GM21619 (cell line): Measurements from ENCODE around the gene ACVR1.

Source experiments
- ATAC-seq: cut with Tn5 transposase; IDR thresholded peaks from one replicate; pipeline ENCODE4 v1.9.1; 2021; ENCODE audit not compliant: unreplicated experiment

The ACVR1 gene

DNA sequence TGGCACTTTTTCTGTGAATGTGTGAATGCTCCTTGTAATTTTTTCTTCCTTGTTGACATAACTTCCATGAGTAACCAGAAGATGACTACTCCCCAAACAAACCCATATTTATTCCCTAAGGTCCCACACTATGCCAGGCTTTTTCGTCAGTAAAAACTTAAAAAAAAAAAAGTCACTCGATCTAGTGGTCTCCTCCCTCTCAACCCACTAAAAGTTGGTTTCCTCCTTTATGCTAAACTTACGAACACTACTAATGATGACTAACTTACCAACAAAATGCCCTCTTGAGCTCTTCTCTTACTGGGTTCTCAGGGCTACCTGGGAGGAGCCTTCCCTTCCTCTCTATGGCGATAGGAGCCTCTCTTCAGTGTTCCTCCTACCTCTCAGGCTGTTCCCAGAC lies 18.2 kb downstream of the ACVR1 start:
- no peak for ATAC-seq

DNA sequence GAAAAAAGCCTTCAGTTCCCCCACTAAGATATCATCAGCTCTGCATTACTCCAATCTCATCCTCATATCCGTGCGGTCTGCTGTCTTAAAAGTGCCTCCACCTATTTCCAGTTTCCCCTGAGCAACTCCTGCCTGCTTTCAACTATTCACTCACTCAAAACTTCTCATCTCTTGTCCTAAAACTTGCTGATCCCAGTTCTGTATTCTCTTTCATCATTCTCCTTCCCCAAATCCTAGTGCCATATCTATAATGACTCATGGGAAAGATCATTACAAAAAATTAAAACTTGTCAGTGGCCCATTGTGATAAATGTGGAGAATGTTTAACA lies 20.0 kb downstream of the ACVR1 start:
- ATAC-seq, result no peak

DNA sequence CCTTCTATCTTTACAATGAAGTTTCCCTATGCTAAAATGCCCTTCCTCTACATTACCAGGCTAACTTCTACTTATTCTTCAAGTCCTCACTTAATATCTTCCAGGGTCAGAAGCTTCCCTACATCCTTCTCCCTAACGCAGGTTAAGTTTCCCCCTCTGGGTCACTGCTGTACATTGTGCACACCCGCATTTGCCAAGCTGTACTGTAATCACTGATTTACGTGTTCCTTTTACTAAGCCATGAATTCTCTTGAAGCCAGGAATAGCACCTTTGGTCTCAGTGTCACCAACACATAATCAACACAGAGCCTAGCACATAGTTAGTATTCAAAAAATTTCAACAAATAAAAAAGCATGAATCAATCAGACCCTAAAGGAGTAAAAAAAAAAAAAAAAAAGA lies 22.3 kb downstream of the ACVR1 start:
- no peak for ATAC-seq

DNA sequence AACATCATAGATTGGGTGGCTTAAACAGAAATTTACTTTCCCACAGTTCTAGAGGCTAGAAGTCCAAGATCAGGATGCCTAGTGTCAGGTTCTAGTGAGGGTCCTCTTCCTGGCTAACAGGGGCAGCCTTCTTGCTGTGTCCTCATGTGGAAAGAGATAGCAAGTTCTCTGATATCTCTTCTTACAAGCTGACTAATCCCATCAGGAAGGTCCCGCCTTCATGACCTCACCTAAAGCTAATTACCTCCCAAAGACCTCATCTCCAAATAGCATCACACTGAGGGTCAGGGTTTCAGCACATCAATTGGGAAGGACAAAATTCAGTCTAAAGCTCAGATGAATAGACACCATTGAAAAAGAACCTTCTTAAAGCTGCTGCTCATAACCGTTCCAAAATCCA lies 22.9 kb downstream of the ACVR1 start:
- no peak for ATAC-seq

DNA sequence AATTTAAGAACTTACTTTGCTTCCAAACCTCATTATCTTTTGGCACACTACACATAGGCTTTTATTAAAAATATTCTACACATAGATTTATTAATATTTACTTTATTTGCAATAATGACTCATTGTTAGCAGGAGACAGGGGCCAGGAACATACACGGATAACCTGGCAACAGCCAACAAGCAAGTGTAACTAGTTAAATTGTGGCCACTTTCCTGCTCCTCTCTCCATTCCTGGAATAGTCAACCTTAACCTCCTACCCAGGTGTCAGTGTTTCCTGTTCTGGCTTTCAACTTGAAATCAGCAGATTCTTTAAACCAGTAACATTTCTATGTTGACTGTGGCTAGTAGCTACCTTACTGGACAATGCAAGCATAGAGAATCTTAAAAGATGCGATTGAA lies 26.5 kb downstream of the ACVR1 start:
- no peak for ATAC-seq

DNA sequence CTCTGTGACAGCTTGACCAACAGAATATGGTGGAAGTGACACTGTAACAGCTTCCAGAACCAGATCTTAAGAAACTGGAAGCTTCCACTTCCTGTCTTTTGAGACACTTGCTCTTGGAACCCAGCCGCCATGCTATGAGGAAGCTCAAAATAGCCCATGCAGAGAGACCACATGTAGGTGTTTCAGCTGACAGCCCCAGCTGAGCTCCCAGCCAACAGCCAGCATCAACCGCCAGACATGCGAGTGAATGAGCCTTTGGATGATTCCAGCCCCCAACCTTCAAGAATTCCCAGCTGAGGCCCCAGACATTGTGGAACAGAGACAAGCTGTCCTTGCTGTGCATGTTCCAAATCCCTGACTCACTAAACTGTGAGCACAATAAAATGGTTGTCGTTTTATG lies 27.9 kb downstream of the ACVR1 start:
- no peak for ATAC-seq

DNA sequence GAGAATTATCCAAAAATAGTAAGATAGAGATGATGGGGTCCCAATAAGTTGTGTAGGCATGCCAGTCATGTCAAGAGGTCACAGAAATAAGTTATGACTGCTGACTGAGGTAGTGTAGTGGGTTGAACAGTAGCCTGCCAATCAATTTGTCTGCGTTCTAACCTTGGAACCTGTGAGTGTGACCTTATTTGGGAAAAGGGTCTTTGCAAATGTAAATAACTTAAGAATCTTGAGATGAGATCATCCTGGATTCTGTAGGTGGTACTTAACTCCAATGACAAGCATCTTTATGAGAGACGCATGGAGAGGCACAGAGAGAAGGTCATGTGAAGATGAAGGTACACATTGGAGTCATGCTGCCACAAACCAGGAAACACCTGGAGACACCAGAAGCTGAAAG lies 31.0 kb downstream of the ACVR1 start:
- ATAC-seq, result no peak

DNA sequence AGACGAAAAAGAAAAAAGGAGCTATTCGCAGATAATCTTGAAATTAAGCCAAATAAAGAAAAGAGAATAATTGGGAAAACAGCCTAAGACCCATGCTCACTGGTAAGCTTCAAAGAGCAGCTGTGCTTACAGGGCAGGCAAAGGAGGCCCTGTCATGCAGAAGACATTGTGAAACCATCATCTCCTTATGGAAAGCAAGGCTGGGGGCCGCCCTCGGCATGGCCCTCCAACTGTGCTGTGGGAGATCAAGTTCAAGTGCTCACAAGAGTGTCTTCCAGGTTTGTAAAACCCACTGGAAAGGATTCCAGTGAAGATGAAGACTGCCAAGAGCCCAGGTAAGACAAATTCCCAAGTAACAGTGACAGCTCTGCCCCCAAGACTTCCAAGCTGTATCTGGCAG lies 32.2 kb downstream of the ACVR1 start:
- no peak for ATAC-seq

DNA sequence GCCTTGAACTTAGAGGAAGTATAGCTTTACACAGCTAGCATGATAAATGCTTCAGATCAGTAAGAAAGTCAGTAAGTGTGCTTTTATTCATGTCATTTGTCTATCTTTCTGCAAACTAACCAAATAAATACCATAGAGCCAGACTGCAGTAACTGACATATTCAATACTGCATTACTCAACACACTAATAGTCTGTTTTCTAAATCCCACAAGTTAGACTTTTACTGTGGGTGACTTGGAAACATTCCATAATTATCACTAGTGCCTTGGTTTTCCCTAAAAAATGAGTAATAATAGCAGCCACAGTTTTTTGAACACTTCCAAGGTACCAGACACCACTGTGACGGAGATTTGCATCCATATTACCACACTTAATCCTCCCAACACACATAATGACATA lies 33.0 kb downstream of the ACVR1 start:
- no peak for ATAC-seq

DNA sequence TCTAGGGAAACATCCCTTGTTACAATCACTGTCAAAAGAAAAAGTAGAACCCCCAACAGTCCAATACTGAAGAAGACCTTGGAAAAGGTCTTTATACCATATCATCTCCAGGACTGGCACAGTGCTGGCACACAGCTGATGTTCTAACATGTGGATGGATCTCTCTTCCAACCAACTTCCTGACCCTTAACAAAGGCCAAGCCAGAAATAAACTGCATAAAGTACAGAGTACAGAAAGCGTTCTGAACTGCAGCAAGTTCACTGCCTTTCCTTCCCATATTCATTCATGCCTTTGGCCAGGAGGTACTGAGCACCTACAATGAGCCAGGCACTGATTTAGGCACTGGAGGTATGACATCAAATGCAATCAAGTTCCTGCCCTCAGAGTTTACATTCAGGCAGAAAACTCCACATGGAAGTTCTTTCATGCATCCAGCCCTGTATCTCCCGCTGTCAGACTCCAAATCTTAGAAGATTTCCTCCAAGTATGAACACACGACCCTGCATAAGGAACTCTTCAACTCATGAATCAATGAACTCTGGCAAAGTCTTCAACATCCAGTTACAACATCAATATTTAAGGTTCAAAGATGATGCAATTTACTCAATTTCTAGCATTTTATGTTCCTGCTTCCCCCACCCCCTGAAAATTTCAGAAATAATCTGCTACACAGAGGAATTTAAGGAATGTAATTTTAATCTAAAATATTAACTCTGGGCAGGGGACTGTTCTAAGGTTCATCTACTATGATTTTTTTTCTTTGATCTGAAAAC lies 33.8 kb downstream of the ACVR1 start:
- ATAC-seq, result no peak

DNA sequence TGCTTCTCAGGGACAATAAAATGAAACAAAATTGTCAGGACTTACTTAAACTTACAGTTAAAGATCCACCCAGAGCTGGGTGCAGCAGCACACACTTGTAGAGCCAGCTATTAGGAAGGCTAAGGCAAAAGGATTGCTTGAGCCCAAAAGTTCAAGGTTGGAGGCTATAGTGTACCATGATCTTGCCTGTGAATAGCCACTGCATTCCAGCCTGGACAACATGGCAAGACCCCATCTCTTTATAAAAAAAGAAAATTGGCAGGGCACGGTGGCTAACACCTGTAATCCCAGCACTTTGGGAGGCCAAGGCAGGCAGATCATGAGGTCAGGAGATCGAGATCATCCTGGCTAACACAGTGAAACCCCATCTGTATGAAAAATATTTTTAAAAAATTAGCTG lies 34.6 kb downstream of the ACVR1 start:
- ATAC-seq, result no peak

DNA sequence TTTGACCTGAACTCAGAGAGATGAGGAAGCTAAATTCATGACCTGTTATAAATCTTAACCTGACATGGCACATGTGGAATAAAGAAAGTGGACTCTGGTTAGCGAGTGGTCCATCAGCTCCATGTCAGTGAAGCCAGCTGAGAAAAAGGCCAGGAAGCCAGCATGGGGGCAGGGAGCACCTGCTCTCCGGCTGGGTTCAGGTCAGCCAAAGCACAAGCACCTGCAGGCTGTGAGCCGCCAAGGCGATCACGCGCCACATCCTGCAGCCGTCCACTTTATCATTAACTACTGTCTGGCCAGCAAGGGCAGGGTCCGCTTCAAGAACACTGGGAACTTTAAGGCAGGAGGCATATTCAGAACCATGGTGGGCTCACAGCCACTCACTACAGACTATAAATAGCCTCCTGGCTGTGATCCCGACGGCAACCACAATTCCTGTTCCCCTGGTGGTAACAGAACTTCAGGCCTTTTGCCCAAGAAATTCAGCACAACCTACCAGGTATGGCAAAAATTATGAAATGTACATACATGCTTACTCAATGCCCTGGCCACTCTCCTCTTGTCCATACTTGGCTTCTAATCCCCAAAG lies 35.5 kb downstream of the ACVR1 start:
- ATAC-seq, result no peak

DNA sequence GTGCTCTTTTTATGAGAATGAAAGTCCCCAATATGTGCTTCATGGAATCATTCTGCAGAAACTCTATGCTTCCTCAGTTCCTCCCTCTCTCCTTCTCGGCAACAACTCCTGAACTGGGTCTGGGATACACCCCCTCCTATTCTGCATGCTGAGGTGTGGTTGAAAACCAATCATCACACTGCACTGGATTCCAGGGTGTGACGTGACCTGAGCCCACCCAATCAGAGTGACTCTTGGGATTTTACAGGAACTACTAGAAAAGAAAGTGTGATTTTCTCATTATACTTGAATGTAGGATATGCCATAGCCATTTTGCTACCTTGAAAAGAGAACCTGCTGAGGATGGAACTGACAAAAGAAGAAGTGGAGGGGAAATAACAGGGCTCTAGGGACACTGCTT lies 36.3 kb downstream of the ACVR1 start:
- no peak for ATAC-seq

DNA sequence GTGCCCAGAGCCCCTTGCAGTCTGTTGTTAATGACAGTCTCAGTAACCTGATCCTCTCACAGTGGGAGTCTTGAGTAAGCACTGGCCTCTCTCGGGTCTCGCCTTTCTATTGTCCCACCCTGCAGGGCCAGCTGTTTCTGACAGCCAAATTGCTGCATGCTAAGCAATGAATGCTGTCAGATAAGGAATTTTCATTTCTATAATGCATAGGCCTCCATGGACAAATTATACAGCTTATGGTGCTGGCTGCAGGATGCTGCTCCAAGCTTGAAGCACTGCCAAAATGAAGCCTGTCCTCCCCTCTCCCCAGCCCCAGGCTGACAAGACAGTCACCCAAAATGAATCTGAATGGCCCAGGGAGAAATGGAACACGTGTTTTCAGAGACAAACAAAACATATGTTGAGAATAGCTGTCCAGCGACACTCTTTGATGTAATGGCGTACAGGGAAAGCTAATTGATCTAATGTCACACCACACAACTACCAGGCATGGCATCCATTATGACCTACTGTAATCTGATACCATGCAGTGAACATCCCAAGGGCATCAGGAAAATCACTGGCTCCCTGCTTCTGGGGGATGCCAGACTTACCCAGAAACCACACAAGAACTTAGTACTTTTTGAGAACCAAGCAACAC lies 36.8 kb downstream of the ACVR1 start:
- ATAC-seq, result no peak

DNA sequence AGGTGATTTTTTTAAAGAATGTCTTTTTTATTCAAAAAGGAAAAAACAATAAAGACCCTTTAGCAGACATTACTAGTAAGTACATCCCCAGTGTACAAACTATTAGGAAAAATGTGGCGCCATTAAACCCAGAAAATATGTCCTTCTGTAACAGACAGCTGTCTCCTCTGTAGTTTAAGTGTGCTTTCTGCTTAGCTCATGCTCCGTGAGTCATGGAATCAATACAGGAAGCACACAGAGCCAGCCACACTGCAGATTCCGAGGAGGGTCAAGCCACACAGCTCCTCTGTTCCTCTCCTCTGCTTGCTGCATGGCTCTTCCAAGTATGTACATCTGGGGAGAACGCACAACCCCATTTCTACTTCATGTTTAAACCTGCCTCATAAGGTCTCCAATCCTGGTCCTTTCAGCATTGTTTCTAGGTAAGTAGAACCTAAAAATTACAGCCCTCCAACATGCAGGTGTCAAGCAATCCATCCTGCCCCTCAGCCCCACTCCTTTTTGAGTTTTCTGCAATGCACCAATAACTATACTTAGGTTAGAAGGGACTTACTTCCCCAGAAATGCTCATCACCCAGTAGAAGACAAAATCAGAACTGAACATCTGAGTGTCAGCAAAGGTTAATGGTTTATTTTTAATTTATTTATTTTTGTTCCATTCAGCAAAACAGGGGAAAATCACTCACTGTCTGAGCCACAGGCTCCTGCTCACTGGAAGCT lies 37.5 kb downstream of the ACVR1 start:
- no peak for ATAC-seq

DNA sequence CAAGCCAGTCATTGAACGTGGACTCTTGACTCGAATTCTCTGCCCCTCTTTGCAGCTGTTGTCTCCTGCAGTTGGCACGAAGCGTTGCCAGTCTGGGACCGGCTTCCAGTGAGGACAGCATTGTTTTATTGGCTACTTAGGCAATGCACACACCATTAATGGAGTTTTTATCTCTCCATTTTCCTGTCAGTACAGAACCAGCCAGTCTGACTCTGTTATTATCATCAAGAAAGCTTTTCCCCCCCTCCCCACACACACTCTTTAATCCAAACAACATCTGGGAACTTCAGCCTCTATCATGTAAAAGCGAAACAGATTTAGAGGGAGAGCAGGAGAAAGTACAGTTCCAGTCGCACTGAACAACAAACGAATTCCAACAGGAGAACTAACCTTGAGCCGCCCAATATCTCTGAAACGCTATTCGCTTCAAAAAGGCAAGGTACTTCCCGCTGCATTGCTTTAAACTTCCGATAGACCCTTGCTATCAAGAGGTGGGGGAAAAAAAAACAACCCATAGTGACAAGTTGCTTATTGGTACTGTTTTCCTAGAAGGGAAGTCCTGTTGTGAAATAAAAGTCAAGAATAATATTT lies 38.2 kb downstream of the ACVR1 start:
- ATAC-seq, result no peak

DNA sequence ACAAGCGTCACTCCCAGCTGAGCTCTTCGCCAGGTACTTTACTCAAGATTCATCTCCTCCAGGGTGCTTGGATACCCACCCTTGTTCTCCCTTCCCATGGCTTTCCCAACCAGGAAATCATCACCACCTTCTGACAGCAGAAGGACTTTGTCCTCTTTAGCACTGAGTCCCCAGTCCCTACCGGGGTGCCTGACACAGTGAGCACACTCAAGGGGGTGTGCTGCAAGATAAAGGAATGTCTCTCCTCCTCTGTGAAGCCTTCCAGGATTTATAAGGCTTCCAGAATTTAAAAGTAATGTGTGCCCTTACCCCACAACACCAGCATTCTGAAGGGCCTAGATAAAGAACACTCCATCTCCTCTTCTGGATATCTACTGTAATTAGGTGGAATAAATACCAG lies 39.6 kb downstream of the ACVR1 start:
- no peak for ATAC-seq

DNA sequence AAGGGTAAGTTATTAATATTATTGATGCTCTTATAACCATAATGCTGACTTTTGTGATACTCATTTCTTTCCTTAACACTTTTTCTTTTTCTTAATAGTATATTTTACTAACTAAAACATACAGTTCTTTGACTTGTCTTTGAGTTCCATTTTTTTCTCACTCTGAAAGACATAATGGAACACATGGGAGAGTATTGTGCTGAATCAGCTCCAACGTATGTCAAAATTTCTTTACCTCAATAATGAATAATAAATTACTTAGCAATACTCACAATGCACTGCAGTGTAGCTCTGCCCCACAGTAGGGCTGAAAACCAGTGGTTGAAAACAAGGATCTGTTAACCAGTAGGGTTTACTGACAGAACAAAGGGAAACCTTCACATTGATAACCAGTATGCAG lies 40.7 kb downstream of the ACVR1 start:
- ATAC-seq, result no peak

DNA sequence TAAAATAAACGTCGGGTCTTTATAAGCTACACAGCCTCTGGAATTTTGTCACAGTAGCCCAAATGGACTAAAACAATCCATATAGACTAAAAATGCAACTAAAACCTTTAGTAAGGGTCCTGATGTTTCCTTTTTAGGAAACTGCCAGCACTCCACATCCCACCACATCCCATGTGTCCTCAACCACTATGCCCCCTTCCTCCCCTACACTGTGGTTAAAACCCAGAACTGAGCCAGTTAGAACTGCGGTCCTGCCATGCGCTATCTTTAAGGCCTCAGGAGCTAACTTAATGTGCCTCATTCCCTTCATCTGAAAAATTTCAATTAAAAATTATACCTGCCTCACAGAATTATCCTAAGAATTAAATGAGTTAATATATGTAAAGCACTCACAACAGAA lies 41.1 kb downstream of the ACVR1 start:
- no peak for ATAC-seq

DNA sequence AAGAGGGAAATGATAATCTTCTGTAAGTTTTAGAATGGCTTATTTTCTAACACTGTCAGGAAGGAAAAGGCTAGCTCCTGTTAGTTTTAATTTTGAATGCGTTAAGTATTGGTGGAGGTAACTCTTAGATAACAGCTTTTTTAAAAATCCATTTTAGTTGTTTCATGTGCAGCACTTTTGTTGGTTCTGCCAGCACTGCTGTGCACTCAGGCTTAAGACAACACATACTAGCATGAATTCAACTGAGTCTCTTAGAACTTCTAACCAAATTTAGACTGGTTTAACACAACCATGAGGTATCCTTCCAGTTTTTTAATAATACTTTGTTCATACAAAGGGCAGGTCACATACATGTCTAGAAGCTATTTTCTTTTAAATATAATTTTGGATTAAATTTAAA lies 42.4 kb downstream of the ACVR1 start:
- no peak for ATAC-seq

DNA sequence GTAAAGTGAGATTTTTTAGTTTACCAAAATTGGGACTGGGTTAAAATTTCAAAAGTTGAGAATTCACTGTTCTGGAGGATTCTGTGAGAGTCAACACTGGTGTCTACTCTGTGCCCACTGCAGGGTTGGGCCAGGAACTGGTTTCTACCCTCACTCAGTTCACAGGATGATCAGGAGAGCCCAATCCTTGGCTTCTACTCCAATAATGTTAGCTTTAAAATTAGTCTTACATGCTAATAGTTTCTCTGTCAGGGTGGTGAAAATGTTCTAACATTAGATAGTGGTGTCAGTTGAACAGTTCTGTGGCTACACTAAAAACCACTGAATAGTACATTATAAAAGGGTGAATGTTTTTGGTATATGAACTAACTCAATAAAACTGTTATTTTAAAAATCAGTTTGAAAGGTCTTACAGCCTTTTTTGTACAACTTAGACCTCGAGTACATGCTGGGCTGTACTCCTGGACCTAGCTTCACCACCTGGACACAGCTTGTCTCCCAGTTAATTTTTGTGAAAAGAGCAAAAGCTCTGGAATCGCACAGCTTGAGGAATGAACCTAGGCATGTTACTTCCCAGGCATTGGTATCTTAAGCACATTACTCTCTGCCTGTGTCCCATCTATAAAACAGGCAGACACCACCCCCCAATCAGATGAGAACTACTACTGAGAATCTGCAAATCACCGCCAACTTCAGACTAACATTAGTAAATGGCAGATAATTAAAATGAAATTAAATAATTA lies 44.4 kb downstream of the ACVR1 start:
- no peak for ATAC-seq
